ENCODE measurements around the gene TBC1D14. TPM values are rescaled to one million over a fixed set of nuclear protein-coding genes. Genes with fewer than 3 reads are reported as not detected.

Gene TBC1D14
- total and polyA plus RNA-seq, 10 donors = 13.7 to 114 (median 68.4) TPM

DNA sequence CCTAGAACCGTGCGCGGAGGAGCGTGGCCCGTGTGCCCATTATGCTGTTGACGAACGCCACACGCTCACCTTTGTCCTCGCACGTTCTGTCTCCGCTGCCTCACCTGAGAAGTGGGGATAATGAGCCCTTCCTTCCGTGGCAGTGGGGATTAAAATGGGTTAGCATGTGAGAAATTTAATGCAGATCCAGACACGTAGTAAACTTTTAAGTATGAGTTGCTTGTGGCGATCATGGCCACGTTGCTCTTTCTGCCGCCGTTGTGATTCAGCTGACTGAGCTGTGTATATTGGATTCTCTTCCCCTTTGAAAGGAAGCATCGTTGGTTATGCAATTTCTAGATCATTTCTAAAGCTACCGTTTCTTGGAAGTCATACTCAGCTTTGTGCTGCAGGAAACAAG is 16.5 kb downstream of the TBC1D14 start:
- no peak for DNase-seq
- H3K4me3 ChIP-seq = peak overlapping the region in 2 of 8 donors; percentile 8 to 38
- peak overlapping the region in 7 of 8 donors; percentile 70 to 92 (median 86) for H3K27ac ChIP-seq
- TF ChIP-seq, protein P1, sequence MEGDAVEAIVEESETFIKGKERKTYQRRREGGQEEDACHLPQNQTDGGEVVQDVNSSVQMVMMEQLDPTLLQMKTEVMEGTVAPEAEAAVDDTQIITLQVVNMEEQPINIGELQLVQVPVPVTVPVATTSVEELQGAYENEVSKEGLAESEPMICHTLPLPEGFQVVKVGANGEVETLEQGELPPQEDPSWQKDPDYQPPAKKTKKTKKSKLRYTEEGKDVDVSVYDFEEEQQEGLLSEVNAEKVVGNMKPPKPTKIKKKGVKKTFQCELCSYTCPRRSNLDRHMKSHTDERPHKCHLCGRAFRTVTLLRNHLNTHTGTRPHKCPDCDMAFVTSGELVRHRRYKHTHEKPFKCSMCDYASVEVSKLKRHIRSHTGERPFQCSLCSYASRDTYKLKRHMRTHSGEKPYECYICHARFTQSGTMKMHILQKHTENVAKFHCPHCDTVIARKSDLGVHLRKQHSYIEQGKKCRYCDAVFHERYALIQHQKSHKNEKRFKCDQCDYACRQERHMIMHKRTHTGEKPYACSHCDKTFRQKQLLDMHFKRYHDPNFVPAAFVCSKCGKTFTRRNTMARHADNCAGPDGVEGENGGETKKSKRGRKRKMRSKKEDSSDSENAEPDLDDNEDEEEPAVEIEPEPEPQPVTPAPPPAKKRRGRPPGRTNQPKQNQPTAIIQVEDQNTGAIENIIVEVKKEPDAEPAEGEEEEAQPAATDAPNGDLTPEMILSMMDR (IDR thresholded peaks at IDR 0.05 in 8 of 11, conservative IDR thresholded peaks at IDR 0.05 in 3 of 11) = no peak
- peak in 2 of 3 donors; percentile 59 to 64 for TF ChIP-seq POLR2AphosphoS5 (IDR thresholded peaks at IDR 0.05)
- peaks cover 0 to 46% (median 20%) of the 10 kb centered on the region in 6 donors for H3K36me3 ChIP-seq
- H3K4me1 ChIP-seq = peaks cover 25 to 96% (median 69%) of the 10 kb centered on the region in 6 donors
- no peaks in the 10 kb centered on the region for H3K9me3 ChIP-seq
- no peaks in the 10 kb centered on the region for H3K27me3 ChIP-seq (replicated peaks in 1 of 7)
- WGBS, 5 donors = 68 to 82% (median 76%) methylated on average over 19 of the region's 19 CpGs
- intact Hi-C loops (cut with DNase I; ENCODE audit: low total_unique reads) = loop anchor here (10.0 kb wide), 1 partner anchor 59 kb away; no protein-coding TSS in a partner anchor

DNA sequence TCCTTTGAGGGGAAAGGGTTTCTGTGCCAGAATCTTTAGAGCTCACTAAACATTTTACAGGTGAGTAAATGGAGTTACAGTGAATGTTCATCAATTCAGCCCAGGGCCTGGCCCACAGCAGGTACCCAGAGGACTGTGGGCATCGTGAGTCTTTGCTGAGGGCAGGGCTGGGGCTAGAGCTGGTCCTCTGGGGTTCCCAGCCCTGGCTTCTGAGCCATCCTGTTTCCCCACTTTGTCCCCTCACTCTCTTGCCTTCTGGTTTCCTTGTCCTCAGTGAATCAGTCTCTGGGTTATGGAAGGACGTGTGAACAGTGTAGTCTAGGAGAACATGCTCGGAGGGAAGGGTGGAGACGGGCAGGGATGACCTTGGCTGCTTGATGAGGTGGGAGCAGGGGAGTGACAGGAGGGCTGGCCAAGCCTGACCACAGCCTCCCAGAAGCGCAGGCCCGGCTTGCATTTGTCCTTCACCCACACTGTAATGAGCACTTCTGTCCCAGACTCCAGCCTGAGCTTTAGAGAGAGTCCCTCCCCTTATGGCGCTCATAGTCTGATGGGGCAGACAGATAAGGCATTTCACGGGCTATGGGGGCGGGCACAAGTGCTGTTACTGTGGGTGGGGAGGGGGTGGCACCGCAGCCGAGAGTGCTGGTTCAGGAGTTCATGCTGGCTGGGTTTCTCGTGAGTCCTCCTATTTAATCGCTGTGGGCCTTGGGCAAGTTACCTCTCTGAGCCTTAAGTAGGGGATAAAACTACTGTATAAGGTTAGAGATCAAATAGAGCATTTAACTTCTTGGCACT is 17.3 kb downstream of the TBC1D14 start:
- 39 to 62% (median 47%) methylated on average over 11 to 13 of the region's 13 CpGs for WGBS, 5 donors
- H3K4me1 ChIP-seq = peaks cover 25 to 96% (median 67%) of the 10 kb centered on the region in 6 donors
- no peaks in the 10 kb centered on the region for H3K9me3 ChIP-seq
- TF ChIP-seq, protein P1 (IDR thresholded peaks at IDR 0.05 in 8 of 11, conservative IDR thresholded peaks at IDR 0.05 in 3 of 11) = no peak
- peak; percentile 73 to 75 (median 74) for TF ChIP-seq POLR2AphosphoS5 (IDR thresholded peaks at IDR 0.05)
- TF ChIP-seq POLR2A (IDR thresholded peaks at IDR 0.05) = no peak
- no peak for DNase-seq
- intact Hi-C loops (cut with DNase I; ENCODE audit: low total_unique reads) = loop anchor here (10.0 kb wide), 1 partner anchor 58 kb away; no protein-coding TSS in a partner anchor
- peak overlapping the region in 3 of 8 donors; percentile 4 to 38 (median 6) for H3K4me3 ChIP-seq
- peaks cover 0 to 53% (median 20%) of the 10 kb centered on the region in 6 donors for H3K36me3 ChIP-seq
- no peaks in the 10 kb centered on the region for H3K27me3 ChIP-seq (replicated peaks in 1 of 7)
- H3K27ac ChIP-seq = peak overlapping the region; percentile 3 to 92 (median 85)

DNA sequence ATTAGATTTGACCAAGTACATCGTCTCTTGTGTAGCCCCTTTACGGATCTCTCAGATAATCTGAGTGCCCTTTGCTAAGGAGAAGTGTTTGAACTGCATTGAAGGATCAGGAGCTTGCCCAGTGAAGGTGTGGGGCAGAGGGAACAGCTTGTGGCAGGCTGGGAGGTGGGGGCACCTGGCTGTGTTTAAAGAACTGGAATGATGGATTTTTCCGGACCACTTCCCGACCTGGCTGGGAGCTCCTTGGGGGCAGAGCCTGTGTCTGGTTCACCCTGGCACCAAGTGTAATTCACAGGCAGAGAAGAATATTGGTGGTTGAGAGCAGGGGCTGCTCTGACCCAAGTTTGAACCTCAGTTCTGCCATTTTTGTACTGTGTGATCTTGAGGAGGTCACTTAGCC is 18.5 kb downstream of the TBC1D14 start:
- H3K27me3 ChIP-seq (replicated peaks in 1 of 7) = no peaks in the 10 kb centered on the region
- H3K27ac ChIP-seq = peak overlapping the region in 3 of 8 donors; percentile 91 to 92 (median 91)
- intact Hi-C loops (cut with DNase I; ENCODE audit: low total_unique reads) = loop anchor here (10.0 kb wide), 1 partner anchor 57 kb away; no protein-coding TSS in a partner anchor
- H3K4me1 ChIP-seq = peaks cover 25 to 95% (median 71%) of the 10 kb centered on the region in 6 donors
- WGBS, 5 donors = 93 to 100% (median 97%) methylated on average over 4 of the region's 4 CpGs
- peaks cover 0 to 48% (median 19%) of the 10 kb centered on the region in 6 donors for H3K36me3 ChIP-seq
- H3K9me3 ChIP-seq = no peaks in the 10 kb centered on the region
- no peak overlapping the region for H3K4me3 ChIP-seq
- no peak for DNase-seq
- TF ChIP-seq POLR2A (IDR thresholded peaks at IDR 0.05) = no peak
- no peak for TF ChIP-seq POLR2AphosphoS5 (IDR thresholded peaks at IDR 0.05)
- TF ChIP-seq, protein P1 (IDR thresholded peaks at IDR 0.05 in 8 of 11, conservative IDR thresholded peaks at IDR 0.05 in 3 of 11) = no peak

DNA sequence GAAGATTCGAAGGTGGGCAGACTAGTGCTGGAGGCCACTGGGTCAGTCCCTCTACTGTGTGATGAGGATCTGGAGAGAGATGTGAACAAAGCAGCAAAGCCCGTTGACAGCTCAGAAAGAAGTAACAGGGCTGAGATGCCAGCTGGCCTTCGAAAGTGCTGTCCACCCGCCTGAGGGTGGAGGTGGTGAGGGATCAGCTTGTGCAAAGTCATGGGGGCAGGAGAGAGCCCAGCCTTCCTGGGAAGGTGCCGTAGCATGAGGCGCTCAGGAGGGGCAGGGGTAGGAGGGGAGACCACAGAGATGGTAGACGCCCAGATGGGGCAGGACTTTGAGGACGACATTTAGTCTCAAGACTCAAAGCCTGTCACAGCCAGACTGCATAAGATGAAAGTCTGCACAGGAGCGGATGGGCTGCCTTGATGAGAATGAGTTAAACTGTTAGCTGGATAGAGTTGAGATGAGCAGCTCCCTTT is 19.7 kb downstream of the TBC1D14 start:
- Histone ChIP-seq H3K4me1 (peaks cover 25 to 89% (median 66%) of the 10 kb centered on the region in 6 donors), H3K4me3 (no peak overlapping the region), H3K9me3 (no peaks in the 10 kb centered on the region), H3K27me3 (replicated peaks in 1 of 7) (no peaks in the 10 kb centered on the region), H3K36me3 (peaks cover 0 to 47% (median 7%) of the 10 kb centered on the region in 6 donors), H3K27ac (peak overlapping the region in 5 of 8 donors; percentile 3 to 74 (median 72))
- WGBS, 5 donors = 77 to 85% (median 80%) methylated on average over 9 of the region's 9 CpGs
- DNase-seq = no peak
- intact Hi-C loops (cut with DNase I; ENCODE audit: low total_unique reads) = loop anchor here (10.0 kb wide), 1 partner anchor 55 kb away; no protein-coding TSS in a partner anchor
- no peak for TF ChIP-seq POLR2AphosphoS5 (IDR thresholded peaks at IDR 0.05)
- TF ChIP-seq, protein P1 (IDR thresholded peaks at IDR 0.05 in 8 of 11, conservative IDR thresholded peaks at IDR 0.05 in 3 of 11) = no peak
- TF ChIP-seq POLR2A (IDR thresholded peaks at IDR 0.05) = no peak

Data from spleen (tissue), 11 donors.